Measurements from ENCODE around the gene PI4K2B.

DNA sequence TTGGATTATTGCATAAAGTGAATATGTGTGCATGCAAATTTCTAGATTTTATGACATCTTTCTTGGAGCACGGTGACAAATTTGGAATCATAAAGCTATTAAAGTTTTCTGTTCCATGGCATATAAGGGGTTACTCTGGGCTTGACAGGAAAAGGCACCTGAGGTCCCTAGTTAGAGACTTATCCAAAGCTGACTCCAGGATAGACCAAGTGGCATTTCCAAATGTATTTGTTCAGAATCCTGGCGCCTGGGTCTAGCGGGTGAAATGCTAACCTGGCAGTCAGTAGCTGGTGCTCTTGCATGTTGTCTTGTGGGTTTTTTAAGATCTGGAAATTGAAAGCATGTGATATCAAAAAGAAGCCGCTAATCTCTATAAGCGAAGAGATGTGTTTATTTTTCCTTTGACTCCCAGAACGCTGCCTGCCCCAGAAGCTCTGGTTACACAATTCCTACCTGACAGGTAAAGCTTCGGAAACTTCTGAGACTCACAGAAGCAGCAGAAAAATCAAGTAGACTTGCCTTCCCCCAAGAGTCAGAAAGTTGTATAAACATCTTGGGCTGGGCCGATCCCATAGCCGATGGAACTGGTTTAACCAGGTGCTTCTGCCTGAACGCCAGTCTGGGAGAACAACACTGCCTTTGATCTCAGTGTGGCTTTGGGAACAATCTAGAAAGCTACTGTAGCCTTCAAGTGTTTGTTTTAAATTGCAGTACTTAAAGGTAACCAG, 65.8 kb downstream of the PI4K2B start:
- no peak for TF ChIP-seq SIN3A (conservative IDR thresholded peaks at IDR 0.05 in 1 of 2, IDR thresholded peaks at IDR 0.05 in 1 of 2; ENCODE audit: low read depth in 1 of 2, low read length in 2 of 2)
- TF ChIP-seq RFX5 (IDR thresholded peaks at IDR 0.05; ENCODE audit: borderline replicate concordance, low read depth, low read length) = no peak
- TF ChIP-seq, protein P1, sequence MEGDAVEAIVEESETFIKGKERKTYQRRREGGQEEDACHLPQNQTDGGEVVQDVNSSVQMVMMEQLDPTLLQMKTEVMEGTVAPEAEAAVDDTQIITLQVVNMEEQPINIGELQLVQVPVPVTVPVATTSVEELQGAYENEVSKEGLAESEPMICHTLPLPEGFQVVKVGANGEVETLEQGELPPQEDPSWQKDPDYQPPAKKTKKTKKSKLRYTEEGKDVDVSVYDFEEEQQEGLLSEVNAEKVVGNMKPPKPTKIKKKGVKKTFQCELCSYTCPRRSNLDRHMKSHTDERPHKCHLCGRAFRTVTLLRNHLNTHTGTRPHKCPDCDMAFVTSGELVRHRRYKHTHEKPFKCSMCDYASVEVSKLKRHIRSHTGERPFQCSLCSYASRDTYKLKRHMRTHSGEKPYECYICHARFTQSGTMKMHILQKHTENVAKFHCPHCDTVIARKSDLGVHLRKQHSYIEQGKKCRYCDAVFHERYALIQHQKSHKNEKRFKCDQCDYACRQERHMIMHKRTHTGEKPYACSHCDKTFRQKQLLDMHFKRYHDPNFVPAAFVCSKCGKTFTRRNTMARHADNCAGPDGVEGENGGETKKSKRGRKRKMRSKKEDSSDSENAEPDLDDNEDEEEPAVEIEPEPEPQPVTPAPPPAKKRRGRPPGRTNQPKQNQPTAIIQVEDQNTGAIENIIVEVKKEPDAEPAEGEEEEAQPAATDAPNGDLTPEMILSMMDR (IDR thresholded peaks at IDR 0.05; ENCODE audit: control extremely low read depth in 1 of 3, insufficient read depth in 1 of 3, low read depth in 1 of 3, low read length in 3 of 3) = no peak
- TF ChIP-seq SP1 (IDR thresholded peaks at IDR 0.05; ENCODE audit: low read depth, low read length) = 0 out of 2 replicates have a peak, but pooled peaks have one; percentile 37
- no peak for TF ChIP-seq POLR2A (IDR thresholded peaks at IDR 0.05; ENCODE audit: control extremely low read depth in 1 of 2, low read depth in 2 of 2, low read length in 2 of 2)
- no peak for TF ChIP-seq POU5F1 (IDR thresholded peaks at IDR 0.05; ENCODE audit: low read depth, low read length)
- no peak for TF ChIP-seq TEAD4 (IDR thresholded peaks at IDR 0.05; ENCODE audit: low read depth, low read length)
- TF ChIP-seq EZH2 (IDR thresholded peaks at IDR 0.05; ENCODE audit: low read depth, low read length, severe bottlenecking) = no peak
- TF ChIP-seq MAFK (IDR thresholded peaks at IDR 0.05; ENCODE audit: low read depth, low read length) = no peak
- TF ChIP-seq, protein P2, sequence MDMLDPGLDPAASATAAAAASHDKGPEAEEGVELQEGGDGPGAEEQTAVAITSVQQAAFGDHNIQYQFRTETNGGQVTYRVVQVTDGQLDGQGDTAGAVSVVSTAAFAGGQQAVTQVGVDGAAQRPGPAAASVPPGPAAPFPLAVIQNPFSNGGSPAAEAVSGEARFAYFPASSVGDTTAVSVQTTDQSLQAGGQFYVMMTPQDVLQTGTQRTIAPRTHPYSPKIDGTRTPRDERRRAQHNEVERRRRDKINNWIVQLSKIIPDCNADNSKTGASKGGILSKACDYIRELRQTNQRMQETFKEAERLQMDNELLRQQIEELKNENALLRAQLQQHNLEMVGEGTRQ (IDR thresholded peaks at IDR 0.05; ENCODE audit: low read length) = no peak
- no peak for TF ChIP-seq EP300 (IDR thresholded peaks at IDR 0.05; ENCODE audit: borderline replicate concordance in 1 of 2, low read depth in 2 of 2, low read length in 2 of 2)
- no peak for TF ChIP-seq JUN (IDR thresholded peaks at IDR 0.05; ENCODE audit: low read depth, low read length)
- no peak for TF ChIP-seq ZNF274 (IDR thresholded peaks at IDR 0.05; ENCODE audit: borderline replicate concordance, extremely low read depth, low read length)
- TF ChIP-seq GTF2F1 (IDR thresholded peaks at IDR 0.05; ENCODE audit: borderline replicate concordance, low read depth, low read length) = no peak

All from H1 (cell line).